Mesendoderm (in vitro differentiated cells): ENCODE measurements around the gene ZCCHC13.
"Not testable (repeated sequence)": the region's sequence is repeated elsewhere in the genome, so short reads cannot be mapped to it uniquely, and the experiment has no call there.

ENCODE experiments used
- DNase-seq: peaks from one replicate; pipeline ENCODE4 v3.0.0; 2013
- H2AK5ac ChIP-seq: 2 replicates; pipeline ENCODE4 v1.6.1; 2013; ENCODE audit warnings: low read length, inconsistent platforms
- H2BK120ac ChIP-seq: 2 replicates; pipeline ENCODE4 v1.6.1; 2013; ENCODE audit warnings: low read depth, mild to moderate bottlenecking, low read length, moderate library complexity, mixed read lengths
- H2BK15ac ChIP-seq: replicated peaks from 2 replicates; pipeline ENCODE4 v1.6.1; 2013; ENCODE audit warnings: low read depth, mild to moderate bottlenecking, moderate library complexity
- H2BK5ac ChIP-seq: 2 replicates; pipeline ENCODE4 v1.6.1; 2013; ENCODE audit warnings: low read length, inconsistent platforms
- H3K18ac ChIP-seq: 2 replicates; pipeline ENCODE4 v1.6.1; 2013; ENCODE audit warnings: mild to moderate bottlenecking, low read length, mixed read lengths
- H3K23ac ChIP-seq: one replicate; pipeline ENCODE4 v1.6.1; 2013; ENCODE audit warnings: low read length
- H3K27ac ChIP-seq: 2 replicates; pipeline ENCODE4 v1.5.1; 2013; ENCODE audit warnings: low read depth, mild to moderate bottlenecking, inconsistent platforms, low read length, moderate library complexity
- H3K27me3 ChIP-seq: 2 replicates; pipeline ENCODE4 v1.6.1; 2013; ENCODE audit warnings: low read length, control low read depth, mild to moderate bottlenecking, inconsistent platforms; ENCODE audit not compliant: insufficient read depth, poor library complexity
- H3K36me3 ChIP-seq: 2 replicates; pipeline ENCODE4 v1.6.1; 2013; ENCODE audit warnings: low read length, inconsistent platforms; ENCODE audit not compliant: control insufficient read depth, insufficient read depth
- H3K4ac ChIP-seq: one replicate; pipeline ENCODE4 v1.6.1; 2013; ENCODE audit warnings: low read depth, mild to moderate bottlenecking, low read length, moderate library complexity
- H3K4me1 ChIP-seq: 2 replicates; pipeline ENCODE4 v1.6.1; 2013; ENCODE audit warnings: low read depth, low read length, inconsistent platforms; ENCODE audit not compliant: control insufficient read depth
- H3K4me2 ChIP-seq: 2 replicates; pipeline ENCODE4 v1.6.1; 2013; ENCODE audit warnings: low read length
- H3K4me3 ChIP-seq: 2 replicates; pipeline ENCODE4 v1.5.1; 2013; ENCODE audit warnings: mild to moderate bottlenecking, low read length
- H3K56ac ChIP-seq: one replicate; pipeline ENCODE4 v1.6.1; 2013; ENCODE audit warnings: low read length
- H3K79me1 ChIP-seq: 2 replicates; pipeline ENCODE4 v1.6.1; 2013; ENCODE audit warnings: low read length, inconsistent platforms
- H3K79me2 ChIP-seq: 2 replicates; pipeline ENCODE4 v1.6.1; 2013; ENCODE audit warnings: mild to moderate bottlenecking, low read length; ENCODE audit not compliant: control insufficient read depth, insufficient read depth
- H3K9ac ChIP-seq: 2 replicates; pipeline ENCODE4 v1.6.1; 2013; ENCODE audit warnings: low read length, inconsistent platforms
- H4K5ac ChIP-seq: one replicate; pipeline ENCODE4 v1.6.1; 2013; ENCODE audit warnings: low read length
- H4K8ac ChIP-seq: one replicate; pipeline ENCODE4 v1.6.1; 2013; ENCODE audit warnings: low read depth, mild to moderate bottlenecking, control low read depth, low read length, moderate library complexity
- WGBS: extraction: QIAGEN DNeasy Blood & Tissue Kit; methylation state at CpG from one replicate; pipeline ENCODE4 v1.1.7; 2013; ENCODE audit warnings: low lambda C conversion rate, missing lambda C conversion rate; ENCODE audit not compliant: insufficient coverage; ENCODE audit errors: extremely low coverage; 5-methylcytosine and 5-hydroxymethylcytosine counted together

Gene ZCCHC13

GRCh38 chrX:74295101-74295500 lies 8.9 kb upstream of the ZCCHC13 start:
- H3K36me3 ChIP-seq: no peaks in the 10 kb centered on the region
- no peak overlapping the region for H2BK5ac ChIP-seq
- H3K9ac ChIP-seq: no peak overlapping the region
- no peaks in the 10 kb centered on the region for H3K27me3 ChIP-seq
- H3K79me1 ChIP-seq: no peaks in the 10 kb centered on the region
- H4K8ac ChIP-seq: no peak overlapping the region
- no peak overlapping the region for H3K27ac ChIP-seq
- peaks cover 17% of the 10 kb centered on the region for H3K79me2 ChIP-seq
- H2BK15ac ChIP-seq: no peak overlapping the region
- H2AK5ac ChIP-seq: no peak overlapping the region
- H3K23ac ChIP-seq: no peak overlapping the region
- H4K5ac ChIP-seq: no peak overlapping the region
- no peak overlapping the region for H3K56ac ChIP-seq
- DNase-seq: no peak
- WGBS: no CpG with 5 or more reads among the region's 3 CpGs
- no peak overlapping the region for H3K4me3 ChIP-seq
- no peak overlapping the region for H3K4me2 ChIP-seq
- no peak overlapping the region for H2BK120ac ChIP-seq
- no peak overlapping the region for H3K4ac ChIP-seq
- H3K4me1 ChIP-seq: no peaks in the 10 kb centered on the region
- no peak overlapping the region for H3K18ac ChIP-seq

- Histone ChIP-seq H2BK5ac (no peak overlapping the region), H2BK15ac (no peak overlapping the region), H3K4me3 (no peak overlapping the region), H3K23ac (no peak overlapping the region), H3K18ac (no peak overlapping the region), H3K4ac (no peak overlapping the region), H3K4me2 (no peak overlapping the region), H3K56ac (no peak overlapping the region), H3K27ac (no peak overlapping the region), H2AK5ac (no peak overlapping the region), H3K79me2 (no peaks in the 10 kb centered on the region), H3K4me1 (no peaks in the 10 kb centered on the region), H4K5ac (no peak overlapping the region), H2BK120ac (no peak overlapping the region), H3K9ac (no peak overlapping the region), H3K27me3 (no peaks in the 10 kb centered on the region), H3K79me1 (no peaks in the 10 kb centered on the region), H4K8ac (no peak overlapping the region), H3K36me3 (no peaks in the 10 kb centered on the region)
- whole genome bisulfite sequencing: no CpG with 5 or more reads among the region's 4 CpGs
- no peak for DNase-seq
Observed at GRCh38 chrX:74297766-74298165, 6.2 kb upstream of the ZCCHC13 start.

GRCh38 chrX:74300869-74301268 lies 3.1 kb upstream of the ZCCHC13 start:
- Histone ChIP-seq H3K36me3 (no peaks in the 10 kb centered on the region), H3K79me2 (no peaks in the 10 kb centered on the region)

GRCh38 chrX:74318672-74319071 lies 14.7 kb downstream of the ZCCHC13 start:
- H3K27ac ChIP-seq: no peak overlapping the region
- no peaks in the 10 kb centered on the region for H3K27me3 ChIP-seq
- H3K4ac ChIP-seq: no peak overlapping the region
- H3K79me2 ChIP-seq: no peaks in the 10 kb centered on the region
- H2BK5ac ChIP-seq: no peak overlapping the region
- no peak overlapping the region for H3K4me2 ChIP-seq
- H3K4me1 ChIP-seq: no peaks in the 10 kb centered on the region
- H3K23ac ChIP-seq: no peak overlapping the region
- no peak overlapping the region for H3K56ac ChIP-seq
- no peak overlapping the region for H3K18ac ChIP-seq
- no CpG with 5 or more reads among the region's 4 CpGs for WGBS
- no peak for DNase-seq
- no peak overlapping the region for H2BK120ac ChIP-seq
- no peak overlapping the region for H2AK5ac ChIP-seq
- no peaks in the 10 kb centered on the region for H3K79me1 ChIP-seq
- H3K36me3 ChIP-seq: no peaks in the 10 kb centered on the region
- H2BK15ac ChIP-seq: no peak overlapping the region
- H3K9ac ChIP-seq: no peak overlapping the region
- no peak overlapping the region for H4K8ac ChIP-seq
- no peak overlapping the region for H3K4me3 ChIP-seq
- H4K5ac ChIP-seq: no peak overlapping the region

More at GRCh38 chrX:74300869-74301268, 3.1 kb upstream of the ZCCHC13 start:
- Histone ChIP-seq H3K23ac (no peak overlapping the region), H3K27me3 (no peaks in the 10 kb centered on the region), H4K5ac (no peak overlapping the region), H3K27ac (no peak overlapping the region), H3K9ac (no peak overlapping the region), H2AK5ac (no peak overlapping the region), H4K8ac (no peak overlapping the region), H3K18ac (no peak overlapping the region), H2BK120ac (no peak overlapping the region), H3K79me1 (no peaks in the 10 kb centered on the region), H3K4ac (no peak overlapping the region), H3K4me3 (no peak overlapping the region), H2BK5ac (no peak overlapping the region), H3K4me1 (no peaks in the 10 kb centered on the region), H2BK15ac (no peak overlapping the region), H3K56ac (no peak overlapping the region), H3K4me2 (no peak overlapping the region)
- no CpG with 5 or more reads among the region's 4 CpGs for whole genome bisulfite sequencing
- DNase-seq: no peak

- not testable (repeated sequence) for H3K18ac ChIP-seq, H3K27ac ChIP-seq, H2BK5ac ChIP-seq, H2BK120ac ChIP-seq, H3K4me1 ChIP-seq, H3K4me3 ChIP-seq, H3K9ac ChIP-seq, H4K8ac ChIP-seq, H2AK5ac ChIP-seq, H3K79me1 ChIP-seq, DNase-seq, H3K79me2 ChIP-seq, H3K56ac ChIP-seq, H3K27me3 ChIP-seq, H3K4me2 ChIP-seq, H3K23ac ChIP-seq, H4K5ac ChIP-seq, H3K4ac ChIP-seq, H3K36me3 ChIP-seq, H2BK15ac ChIP-seq
- no CpG with 5 or more reads among the region's 2 CpGs for WGBS
Observed at GRCh38 chrX:74319321-74319720, 15.3 kb downstream of the ZCCHC13 start.

GRCh38 chrX:74321191-74321590 lies 17.2 kb downstream of the ZCCHC13 start:
- Histone ChIP-seq H3K56ac (no peak overlapping the region), H3K27me3 (no peaks in the 10 kb centered on the region), H4K5ac (no peak overlapping the region), H3K23ac (no peak overlapping the region), H3K18ac (no peak overlapping the region), H3K36me3 (no peaks in the 10 kb centered on the region), H3K9ac (no peak overlapping the region), H2BK120ac (no peak overlapping the region), H3K4ac (no peak overlapping the region), H3K4me3 (no peak overlapping the region), H2AK5ac (no peak overlapping the region), H3K27ac (no peak overlapping the region), H3K79me1 (no peaks in the 10 kb centered on the region), H2BK5ac (no peak overlapping the region), H3K4me2 (no peak overlapping the region), H3K4me1 (no peaks in the 10 kb centered on the region), H4K8ac (no peak overlapping the region), H3K79me2 (no peaks in the 10 kb centered on the region), H2BK15ac (no peak overlapping the region)
- DNase-seq: no peak
- no CpG with 5 or more reads among the region's 27 CpGs for WGBS
